GM12801 (cell line): ENCODE data around the gene CLIP1.

Experiments
- TF ChIP-seq, protein P1 (sequence below): IDR thresholded peaks from one replicate; pipeline ENCODE4 v1.5.1; 2011; ENCODE audit warnings: control low read depth; ENCODE audit not compliant: insufficient read length; ENCODE audit errors: extremely low read depth

The CLIP1 gene

DNA sequence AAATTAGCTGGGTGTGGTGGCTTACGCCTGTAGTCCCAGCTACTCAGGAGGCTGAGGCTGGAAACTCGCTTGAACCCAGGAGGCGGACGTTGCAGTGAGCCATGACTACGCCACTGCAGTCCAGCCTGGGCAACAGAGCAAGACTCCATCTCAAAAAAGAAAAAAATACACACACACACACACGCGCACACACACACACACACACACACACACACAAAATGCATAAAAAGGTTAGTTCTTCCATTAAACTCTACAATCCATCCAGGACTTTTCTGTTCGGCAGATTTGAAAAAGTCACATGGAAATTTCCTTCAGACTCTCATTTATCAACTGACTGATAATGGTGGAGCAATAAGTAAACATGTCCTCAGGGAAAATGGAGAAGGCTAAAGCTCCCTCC is 147.0 kb downstream of the CLIP1 start:
- TF ChIP-seq, protein P1, sequence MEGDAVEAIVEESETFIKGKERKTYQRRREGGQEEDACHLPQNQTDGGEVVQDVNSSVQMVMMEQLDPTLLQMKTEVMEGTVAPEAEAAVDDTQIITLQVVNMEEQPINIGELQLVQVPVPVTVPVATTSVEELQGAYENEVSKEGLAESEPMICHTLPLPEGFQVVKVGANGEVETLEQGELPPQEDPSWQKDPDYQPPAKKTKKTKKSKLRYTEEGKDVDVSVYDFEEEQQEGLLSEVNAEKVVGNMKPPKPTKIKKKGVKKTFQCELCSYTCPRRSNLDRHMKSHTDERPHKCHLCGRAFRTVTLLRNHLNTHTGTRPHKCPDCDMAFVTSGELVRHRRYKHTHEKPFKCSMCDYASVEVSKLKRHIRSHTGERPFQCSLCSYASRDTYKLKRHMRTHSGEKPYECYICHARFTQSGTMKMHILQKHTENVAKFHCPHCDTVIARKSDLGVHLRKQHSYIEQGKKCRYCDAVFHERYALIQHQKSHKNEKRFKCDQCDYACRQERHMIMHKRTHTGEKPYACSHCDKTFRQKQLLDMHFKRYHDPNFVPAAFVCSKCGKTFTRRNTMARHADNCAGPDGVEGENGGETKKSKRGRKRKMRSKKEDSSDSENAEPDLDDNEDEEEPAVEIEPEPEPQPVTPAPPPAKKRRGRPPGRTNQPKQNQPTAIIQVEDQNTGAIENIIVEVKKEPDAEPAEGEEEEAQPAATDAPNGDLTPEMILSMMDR, result no peak

DNA sequence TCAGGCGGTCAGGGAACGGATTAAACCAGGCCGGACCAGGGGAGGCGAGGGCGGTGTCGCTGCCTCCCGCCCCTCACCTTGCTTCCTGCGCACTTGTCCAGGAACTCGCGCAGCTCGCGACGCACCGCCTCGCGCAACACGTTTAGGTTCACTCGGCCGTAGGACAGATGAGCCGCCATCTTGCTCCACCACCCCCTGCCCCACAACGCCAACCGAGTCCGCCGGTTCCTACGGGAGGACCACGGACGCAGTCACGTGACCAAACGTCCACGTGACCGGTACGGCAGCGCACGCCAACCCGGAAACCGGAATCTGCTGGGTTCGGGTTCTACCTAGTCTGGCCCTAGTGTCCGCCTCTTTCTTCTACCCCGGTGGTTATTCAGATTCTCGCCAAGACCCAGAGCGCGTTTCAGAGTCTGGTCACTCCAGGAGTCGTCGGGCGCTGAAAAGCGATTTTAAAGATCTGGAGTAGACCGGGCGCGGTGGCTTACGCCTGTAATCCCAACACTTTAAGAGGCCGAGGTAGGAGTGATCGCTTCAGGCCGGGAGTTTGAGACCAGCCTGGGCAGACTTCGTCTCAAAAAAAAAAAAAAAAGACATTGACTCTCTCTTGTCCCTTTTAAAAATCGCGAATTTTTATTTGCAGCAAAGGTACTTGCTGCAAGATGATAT is 156.1 kb downstream of the CLIP1 start, which contains the start of gene VPS33A:
TSS of gene VPS33A (minus strand) at position 265 of the 672 bp plus-strand sequence. CDS start at position 179, 86 bp downstream.
- TF ChIP-seq, protein P1, result no peak

DNA sequence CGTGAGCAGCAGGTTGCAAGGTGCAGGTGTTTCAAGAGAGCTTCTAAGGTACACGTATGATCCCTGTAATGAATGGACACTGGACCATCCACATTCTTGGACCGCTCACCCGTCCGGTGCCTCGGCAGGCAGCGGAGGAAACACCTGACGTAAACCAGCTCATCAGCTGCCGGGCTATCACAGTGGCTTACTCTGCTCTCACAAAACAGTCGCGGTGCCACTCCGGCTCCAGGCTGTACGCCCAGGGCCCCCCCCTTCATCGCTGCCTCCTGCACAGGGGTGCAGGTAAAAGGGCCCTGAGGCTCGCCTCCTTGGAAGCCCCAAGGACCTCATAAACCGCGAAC is 156.6 kb downstream of the CLIP1 start:
- TF ChIP-seq, protein P1, result no peak

DNA sequence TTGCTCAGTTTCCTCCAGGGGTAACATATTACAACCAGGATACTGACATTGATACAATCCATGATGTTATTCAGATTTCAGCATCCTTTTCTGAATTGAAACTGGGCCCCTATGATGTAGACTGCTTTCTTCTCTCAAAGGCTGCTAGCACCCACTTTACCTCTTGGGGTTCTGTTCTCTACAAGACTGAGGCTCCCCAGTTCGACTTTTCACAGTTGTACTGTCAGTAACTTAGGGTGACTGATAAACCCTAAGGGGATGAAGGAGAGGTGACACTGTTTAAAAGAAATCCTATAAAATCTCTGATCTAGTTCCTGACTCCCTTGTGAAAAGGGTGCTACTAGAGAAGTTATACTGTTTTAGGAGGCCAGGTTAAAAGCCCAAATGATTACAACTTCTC is 157.0 kb downstream of the CLIP1 start:
- TF ChIP-seq, protein P1, result no peak

DNA sequence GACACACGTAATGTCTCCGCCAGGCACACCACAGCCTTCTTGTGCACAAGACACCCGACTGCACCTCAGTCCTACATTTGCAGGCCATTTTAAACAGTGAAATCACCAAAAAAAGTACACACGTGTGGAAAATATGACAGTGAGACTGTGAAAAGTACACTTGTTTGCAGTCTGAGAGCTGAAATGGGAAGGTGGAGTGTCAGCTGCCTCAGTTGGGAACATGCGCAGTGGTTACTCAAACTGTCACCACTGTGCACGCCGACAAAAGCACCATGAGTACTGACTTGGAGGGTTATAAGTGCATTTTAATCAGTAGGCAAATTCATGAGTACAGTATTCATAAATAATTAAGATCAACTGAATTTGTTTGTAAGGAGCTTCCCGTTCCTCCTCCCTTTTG is 171.9 kb downstream of the CLIP1 start:
- TF ChIP-seq, protein P1, result no peak

DNA sequence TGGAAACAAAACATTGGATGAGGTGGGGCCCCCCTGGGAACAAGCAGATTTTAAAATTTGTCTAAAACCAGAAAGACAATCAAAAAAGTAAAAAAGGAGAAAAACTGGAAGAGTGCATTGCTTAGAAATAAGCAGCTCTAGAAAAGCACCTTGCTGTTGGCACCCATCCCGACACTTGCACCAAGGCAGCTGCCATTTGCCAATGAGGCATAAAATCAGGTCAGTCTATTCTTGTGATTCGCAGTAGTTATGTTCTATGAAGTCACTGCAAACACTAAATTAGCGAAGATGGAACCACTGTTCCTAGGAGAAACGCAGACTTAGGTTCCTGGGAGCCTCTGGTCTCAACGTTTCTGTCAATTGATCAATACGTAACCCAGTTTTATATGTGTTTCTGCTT is 172.4 kb downstream of the CLIP1 start:
- TF ChIP-seq, protein P1, result no peak

DNA sequence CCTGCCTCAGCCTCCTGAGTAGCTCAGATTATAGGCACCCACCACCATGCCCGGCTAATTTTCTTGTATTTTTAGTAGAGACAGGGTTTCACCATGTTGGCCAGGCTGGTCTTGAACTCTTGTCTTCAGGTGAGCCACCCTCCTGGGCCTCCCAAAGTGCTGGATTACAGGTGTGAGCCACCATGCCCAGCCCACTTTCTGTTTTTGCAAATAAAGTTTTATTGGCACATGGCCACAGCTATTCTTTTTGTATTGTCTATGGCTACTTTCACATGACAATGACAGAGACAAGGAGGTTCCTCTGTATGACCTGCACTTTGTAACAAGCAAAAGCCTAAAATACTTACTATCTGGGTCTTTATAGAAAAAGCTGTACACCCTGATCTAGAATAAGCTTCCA is 176.9 kb downstream of the CLIP1 start:
- TF ChIP-seq, protein P1, result no peak
